ENCODE results near the gene PDIA6. TPM values are rescaled to one million over a fixed set of nuclear protein-coding genes. Genes with fewer than 3 reads are reported as not detected.

PDIA6 gene
- total RNA-seq, 2 donors from 2014 or later, result 109 to 213 TPM

DNA sequence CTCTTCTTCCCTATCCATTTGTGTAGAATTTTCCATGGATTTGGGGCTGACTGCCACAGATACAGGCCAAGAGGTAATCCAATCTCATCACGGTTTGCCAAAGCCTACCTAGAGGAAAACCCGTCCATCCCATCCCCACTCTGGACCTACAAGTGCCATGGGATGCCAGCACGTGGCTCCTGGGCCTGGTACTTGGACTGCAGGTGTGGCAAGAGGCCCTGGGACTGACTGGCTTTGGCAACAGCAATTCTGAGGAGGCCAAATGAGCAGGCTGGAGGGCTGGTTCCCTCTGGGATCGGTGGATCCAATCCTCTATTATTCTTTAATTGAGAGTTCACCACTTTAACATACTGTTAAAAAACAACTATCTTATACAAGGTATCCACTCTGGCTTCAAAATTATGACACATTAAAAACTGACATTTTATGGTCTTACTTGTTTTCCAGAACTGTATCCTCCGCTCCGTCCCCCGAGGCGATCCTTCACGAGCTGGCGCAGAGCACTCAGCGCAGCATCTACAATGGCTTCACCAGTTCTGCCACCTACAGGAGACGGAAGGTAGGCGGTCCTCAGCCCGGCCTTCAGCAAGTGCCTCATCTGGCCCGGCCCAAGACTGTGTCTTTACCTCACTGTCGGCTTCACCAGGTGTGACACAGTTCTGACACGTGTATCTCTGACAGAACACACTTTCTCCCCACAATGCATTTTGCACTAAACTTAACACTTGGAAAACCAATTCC, 19.8 kb downstream of the PDIA6 start:
- H3K36me3 ChIP-seq, result peaks cover 0 to 3% of the 10 kb centered on the region in 2 donors
- 91% methylated on average over 17 of the region's 17 CpGs for WGBS
- H3K27ac ChIP-seq, result no peak overlapping the region
- intact Hi-C loops (cut with DNase I), result no loop called here
- no peaks in the 10 kb centered on the region for H3K4me1 ChIP-seq (replicated peaks)
- DNase-seq (ENCODE audit: low spot score), result no peak
- no peak overlapping the region for H3K4me3 ChIP-seq
- H3K9me3 ChIP-seq, result no peaks in the 10 kb centered on the region
- no peak for TF ChIP-seq POLR2AphosphoS5 (IDR thresholded peaks at IDR 0.05)
- no peak for TF ChIP-seq POLR2A (IDR thresholded peaks at IDR 0.05)
- no peak for TF ChIP-seq CTCF (IDR thresholded peaks at IDR 0.05)
- H3K27me3 ChIP-seq (replicated peaks; ENCODE audit: insufficient read depth), result no peaks in the 10 kb centered on the region

DNA sequence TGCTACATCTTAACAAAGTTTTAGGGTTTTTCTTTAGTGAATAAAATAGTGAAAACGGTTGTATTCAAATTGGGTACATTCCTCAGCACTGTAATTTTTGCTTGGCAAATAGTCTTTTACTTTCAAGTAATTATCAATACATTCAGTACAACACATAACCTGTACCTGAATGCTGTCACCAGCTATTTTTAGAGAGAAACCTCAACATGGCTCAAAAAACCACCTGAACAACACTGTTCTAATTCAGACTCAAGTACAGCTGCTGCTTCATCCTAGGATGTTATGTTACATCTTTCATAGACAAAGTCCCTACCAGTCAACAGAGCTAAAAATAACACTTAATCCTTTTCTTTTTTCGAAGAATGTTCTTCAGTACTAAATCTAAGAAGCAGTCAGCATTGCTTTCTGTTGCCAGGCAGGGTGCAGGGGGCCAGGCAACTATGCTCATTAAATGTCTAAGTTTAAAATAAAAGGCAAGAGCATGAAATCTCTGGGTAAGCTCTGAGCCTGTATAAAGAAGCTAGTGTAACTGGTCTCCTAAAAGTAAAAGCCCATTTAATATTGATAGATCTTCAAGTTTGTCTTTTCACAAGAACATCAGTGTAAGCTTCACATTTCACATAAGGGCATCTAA, 20.5 kb downstream of the PDIA6 start:
- intact Hi-C loops (cut with DNase I), result no loop called here
- no peak for DNase-seq (ENCODE audit: low spot score)
- no peaks in the 10 kb centered on the region for H3K27me3 ChIP-seq (replicated peaks; ENCODE audit: insufficient read depth)
- H3K4me1 ChIP-seq (replicated peaks), result no peaks in the 10 kb centered on the region
- TF ChIP-seq CTCF (IDR thresholded peaks at IDR 0.05) (no peak), POLR2A (IDR thresholded peaks at IDR 0.05) (no peak), POLR2AphosphoS5 (IDR thresholded peaks at IDR 0.05) (no peak)
- WGBS, result 65% methylated on average over 2 of the region's 2 CpGs
- no peak overlapping the region for H3K4me3 ChIP-seq
- peaks cover 3% of the 10 kb centered on the region in 2 donors for H3K36me3 ChIP-seq
- no peak overlapping the region for H3K27ac ChIP-seq
- no peaks in the 10 kb centered on the region for H3K9me3 ChIP-seq

GRCh38 chr2:10790228-10790973, 22.2 kb downstream of the PDIA6 start:
- Histone ChIP-seq H3K36me3 (peaks cover 0 to 10% of the 10 kb centered on the region in 2 donors), H3K4me3 (no peak overlapping the region), H3K9me3 (no peaks in the 10 kb centered on the region), H3K27ac (no peak overlapping the region), H3K27me3 (replicated peaks; ENCODE audit: insufficient read depth) (no peaks in the 10 kb centered on the region), H3K4me1 (replicated peaks) (no peaks in the 10 kb centered on the region)
- WGBS, result 90% methylated on average over 6 of the region's 6 CpGs
- intact Hi-C loops (cut with DNase I), result no loop called here
- TF ChIP-seq POLR2AphosphoS5 (IDR thresholded peaks at IDR 0.05) (no peak), CTCF (IDR thresholded peaks at IDR 0.05) (no peak), POLR2A (IDR thresholded peaks at IDR 0.05) (no peak)
- no peak for DNase-seq (ENCODE audit: low spot score)

DNA sequence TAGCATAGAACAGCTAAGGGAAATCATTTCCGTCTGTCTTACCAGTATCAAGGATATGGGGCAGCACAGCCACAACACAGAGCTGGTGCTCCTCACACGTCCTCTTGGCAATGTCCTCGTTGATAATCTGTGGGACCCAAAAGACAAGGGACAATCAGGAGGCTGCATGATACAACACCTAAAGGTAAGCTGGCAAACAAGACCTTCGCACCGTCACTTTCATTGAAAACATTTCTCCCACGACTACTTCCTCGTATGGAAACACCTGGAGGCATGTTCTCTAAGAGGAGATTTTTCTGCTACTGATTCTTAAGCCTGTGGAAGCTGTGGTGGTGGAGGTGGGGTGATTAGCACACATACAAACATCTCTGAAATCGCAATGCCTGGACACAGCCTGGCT, 23.7 kb downstream of the PDIA6 start:
- Histone ChIP-seq H3K27me3 (replicated peaks; ENCODE audit: insufficient read depth) (no peaks in the 10 kb centered on the region), H3K4me3 (no peak overlapping the region), H3K9me3 (no peaks in the 10 kb centered on the region), H3K36me3 (peaks cover 0 to 10% of the 10 kb centered on the region in 2 donors), H3K4me1 (replicated peaks) (no peaks in the 10 kb centered on the region), H3K27ac (no peak overlapping the region)
- intact Hi-C loops (cut with DNase I), result no loop called here
- 86% methylated on average over 8 of the region's 8 CpGs for WGBS
- DNase-seq (ENCODE audit: low spot score), result no peak
- no peak for TF ChIP-seq POLR2AphosphoS5 (IDR thresholded peaks at IDR 0.05)
- TF ChIP-seq POLR2A (IDR thresholded peaks at IDR 0.05), result no peak
- no peak for TF ChIP-seq CTCF (IDR thresholded peaks at IDR 0.05)
